Breast epithelium (tissue), 4 donors: ENCODE results near the gene SMARCA2. TPM values are rescaled to one million over a fixed set of nuclear protein-coding genes. Genes with fewer than 3 reads are reported as not detected.

Experiments
- DNase-seq, 2 donors: peaks; one replicate each; pipeline ENCODE4 v3.0.0-alpha.2; 2019; ENCODE audit warnings: low spot score in 2 of 2
- H3K27ac ChIP-seq, 2 donors: fragments of 200-600 bp; sonication (generic) in 1 of 2; one replicate each; pipeline ENCODE4 v1.5.1; 2016 to 2019; ENCODE audit warnings: mild to moderate bottlenecking in 1 of 2
- H3K27me3 ChIP-seq, 2 donors: fragments of 200-600 bp; sonication (generic) in 1 of 2; one replicate each; pipeline versions ENCODE4 v1.5.1 to v1.6.0; 2017 to 2019; ENCODE audit warnings: control low read depth in 1 of 2, mild to moderate bottlenecking in 1 of 2
- H3K36me3 ChIP-seq: fragments of 200-600 bp; one replicate; pipeline ENCODE4 v1.5.1; 2019
- H3K4me1 ChIP-seq, 2 donors: fragments of 200-600 bp; sonication (generic); one replicate each; pipeline ENCODE4 v1.5.1; 2016 to 2019; ENCODE audit warnings: control low read depth in 1 of 2
- H3K4me3 ChIP-seq, 3 donors: fragments of 200-600 bp; sonication (generic); 1 replicate in 2 of 3; 2 replicates in 1 of 3; pipeline ENCODE4 v1.5.1; 2016 to 2019; ENCODE audit warnings: mild to moderate bottlenecking in 3 of 3, moderate library complexity in 2 of 3
- H3K9me3 ChIP-seq, 2 donors: fragments of 200-600 bp; sonication (generic) in 1 of 2; one replicate each; pipeline ENCODE4 v1.5.1; 2016 to 2019; ENCODE audit warnings: control low read depth in 1 of 2
- POLR2A ChIP-seq: fragments of 450-650 bp; IDR thresholded peaks from one replicate; pipeline ENCODE4 v1.6.1; 2016; ENCODE audit warnings: antibody characterized with exemption, mild to moderate bottlenecking, moderate library complexity
- POLR2AphosphoS5 ChIP-seq, 3 donors: sonication (generic); formaldehyde crosslinking; IDR thresholded peaks; one replicate each; pipeline ENCODE4 v1.6.1; 2017; ENCODE audit warnings: antibody characterized with exemption in 3 of 3
- intact Hi-C: fragments of 100-400 bp; cut with DNase I; formaldehyde crosslinking; loops from one replicate; pipeline ENCODE4 v1.15.1; 2023; ENCODE audit warnings: low total_unique reads
- total RNA-seq, 3 donors: library from RNA; depleted of rRNA; stranded (reverse); fragments of >200 nt; gene quantifications; one replicate each; pipeline ENCODE4 v1.1.0, GENCODE V29; 2016
- TF ChIP-seq, protein P1 (sequence below), 3 donors: fragments of 450-650 bp; IDR thresholded peaks; one replicate each; pipeline ENCODE4 v1.5.1; 2016 to 2017; ENCODE audit warnings: antibody characterized with exemption in 3 of 3, mild to moderate bottlenecking in 3 of 3, moderate library complexity in 3 of 3

The SMARCA2 gene
- total RNA-seq, 3 donors from 2014 or later = 140 to 191 (median 142) TPM

DNA sequence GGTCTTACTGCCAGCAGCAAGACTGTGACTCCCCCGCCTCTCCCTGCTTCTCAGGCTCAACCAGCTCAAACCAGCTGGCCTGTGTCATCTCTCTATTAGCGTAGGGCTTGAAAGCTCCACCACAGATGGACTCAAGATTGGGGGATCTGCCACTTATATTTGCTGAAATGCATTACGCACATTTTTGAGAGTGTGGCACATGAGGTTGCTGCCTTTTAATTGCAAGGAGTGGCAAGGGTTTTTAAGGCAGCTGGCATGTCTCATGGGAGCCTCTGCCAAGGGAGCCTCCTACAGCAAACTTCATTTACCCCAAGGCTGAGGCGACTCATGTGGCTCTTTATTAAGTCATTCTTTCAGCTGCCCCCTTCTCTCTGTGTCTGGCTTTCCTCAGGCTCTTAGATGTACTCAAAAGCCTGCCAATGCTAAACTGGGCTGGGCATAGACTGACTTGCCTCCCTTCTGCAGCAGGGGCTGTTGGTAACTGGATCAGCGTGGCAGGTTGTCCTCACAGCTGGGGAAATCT lies 219.3 kb downstream of the SMARCA2 start:
- Histone ChIP-seq H3K4me1 (no peaks in the 10 kb centered on the region), H3K36me3 (no peaks in the 10 kb centered on the region), H3K4me3 (no peak overlapping the region), H3K27ac (no peak overlapping the region), H3K27me3 (no peaks in the 10 kb centered on the region), H3K9me3 (no peaks in the 10 kb centered on the region)
- intact Hi-C loops = no loop called here
- no peak for DNase-seq
- TF ChIP-seq, protein P1, sequence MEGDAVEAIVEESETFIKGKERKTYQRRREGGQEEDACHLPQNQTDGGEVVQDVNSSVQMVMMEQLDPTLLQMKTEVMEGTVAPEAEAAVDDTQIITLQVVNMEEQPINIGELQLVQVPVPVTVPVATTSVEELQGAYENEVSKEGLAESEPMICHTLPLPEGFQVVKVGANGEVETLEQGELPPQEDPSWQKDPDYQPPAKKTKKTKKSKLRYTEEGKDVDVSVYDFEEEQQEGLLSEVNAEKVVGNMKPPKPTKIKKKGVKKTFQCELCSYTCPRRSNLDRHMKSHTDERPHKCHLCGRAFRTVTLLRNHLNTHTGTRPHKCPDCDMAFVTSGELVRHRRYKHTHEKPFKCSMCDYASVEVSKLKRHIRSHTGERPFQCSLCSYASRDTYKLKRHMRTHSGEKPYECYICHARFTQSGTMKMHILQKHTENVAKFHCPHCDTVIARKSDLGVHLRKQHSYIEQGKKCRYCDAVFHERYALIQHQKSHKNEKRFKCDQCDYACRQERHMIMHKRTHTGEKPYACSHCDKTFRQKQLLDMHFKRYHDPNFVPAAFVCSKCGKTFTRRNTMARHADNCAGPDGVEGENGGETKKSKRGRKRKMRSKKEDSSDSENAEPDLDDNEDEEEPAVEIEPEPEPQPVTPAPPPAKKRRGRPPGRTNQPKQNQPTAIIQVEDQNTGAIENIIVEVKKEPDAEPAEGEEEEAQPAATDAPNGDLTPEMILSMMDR (IDR thresholded peaks at IDR 0.05) = no peak
- TF ChIP-seq POLR2AphosphoS5 (IDR thresholded peaks at IDR 0.05) (no peak), POLR2A (no peak)

DNA sequence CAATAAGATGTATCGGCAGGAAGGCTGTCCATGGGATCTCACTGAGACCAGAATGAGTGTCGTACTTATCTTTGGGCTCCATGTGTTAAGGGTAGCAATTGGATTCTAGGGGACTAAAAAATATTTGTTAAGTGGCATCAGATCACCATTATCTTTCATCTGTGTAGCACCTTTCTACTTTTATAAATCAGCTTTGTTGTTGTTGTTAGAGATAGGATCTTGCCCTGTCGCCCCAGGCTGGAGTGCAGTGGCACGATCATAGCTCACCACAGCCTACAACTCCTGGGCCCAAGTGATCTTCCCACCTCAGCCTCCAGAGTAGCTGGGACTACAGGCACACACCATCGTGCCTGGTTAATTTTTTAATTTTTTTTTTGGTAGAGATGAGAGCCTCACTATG lies 220.5 kb downstream of the SMARCA2 start:
- H3K4me3 ChIP-seq = no peak overlapping the region
- H3K27ac ChIP-seq = no peak overlapping the region
- no peaks in the 10 kb centered on the region for H3K27me3 ChIP-seq
- intact Hi-C loops = no loop called here
- no peaks in the 10 kb centered on the region for H3K4me1 ChIP-seq
- TF ChIP-seq POLR2AphosphoS5 (IDR thresholded peaks at IDR 0.05) (no peak), POLR2A (no peak)
- TF ChIP-seq, protein P1 (IDR thresholded peaks at IDR 0.05) = no peak
- no peak for DNase-seq
- H3K36me3 ChIP-seq = no peaks in the 10 kb centered on the region
- no peaks in the 10 kb centered on the region for H3K9me3 ChIP-seq

DNA sequence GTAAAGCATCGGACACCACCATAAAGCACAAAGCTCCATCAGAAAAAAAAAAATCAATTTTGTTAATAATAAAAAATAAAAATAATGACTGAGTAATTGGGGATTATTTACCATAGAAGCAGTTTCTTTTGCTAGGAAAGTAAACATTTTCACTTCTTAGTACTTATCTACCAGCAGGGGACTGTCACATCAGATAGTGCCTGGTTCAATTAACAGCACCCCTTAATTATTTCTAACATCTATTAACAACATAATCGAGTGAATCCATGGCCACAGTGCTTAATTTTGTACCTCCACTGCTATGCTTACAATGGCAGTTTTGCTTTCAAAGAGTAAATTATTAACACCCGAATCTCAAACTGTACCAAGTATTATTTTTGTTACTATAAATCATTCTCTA lies 221.7 kb downstream of the SMARCA2 start:
- no peaks in the 10 kb centered on the region for H3K27me3 ChIP-seq
- no peak for DNase-seq
- no peaks in the 10 kb centered on the region for H3K36me3 ChIP-seq
- no peaks in the 10 kb centered on the region for H3K9me3 ChIP-seq
- H3K4me1 ChIP-seq = peaks cover 0 to 4% of the 10 kb centered on the region in 2 donors
- intact Hi-C loops = no loop called here
- TF ChIP-seq POLR2AphosphoS5 (IDR thresholded peaks at IDR 0.05) = no peak
- TF ChIP-seq, protein P1 (IDR thresholded peaks at IDR 0.05) = no peak
- no peak for TF ChIP-seq POLR2A
- H3K27ac ChIP-seq = no peak overlapping the region
- no peak overlapping the region for H3K4me3 ChIP-seq

DNA sequence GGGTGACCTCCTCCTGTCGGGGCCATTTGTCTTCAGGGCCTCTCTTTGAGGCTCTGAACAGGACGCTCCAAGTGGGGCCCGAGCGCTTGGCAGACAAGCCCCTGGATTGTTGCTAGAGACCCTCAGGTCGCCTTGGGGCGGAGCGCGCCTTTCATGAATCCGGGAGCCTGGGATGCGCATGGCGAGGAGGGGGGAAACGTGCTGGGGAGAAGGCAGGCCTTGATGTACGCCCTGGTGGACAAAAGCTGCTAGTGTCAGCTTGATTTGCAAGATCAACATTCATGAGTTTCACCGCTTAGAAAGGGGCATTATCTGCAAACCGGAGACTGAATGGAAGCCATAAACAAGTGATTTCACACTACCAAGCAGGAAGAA lies 226.3 kb downstream of the SMARCA2 start:
- H3K27me3 ChIP-seq = no peaks in the 10 kb centered on the region
- TF ChIP-seq POLR2A = no peak
- TF ChIP-seq POLR2AphosphoS5 (IDR thresholded peaks at IDR 0.05) = no peak
- TF ChIP-seq, protein P1 (IDR thresholded peaks at IDR 0.05) = peak in 2 of 3 donors; percentile 29 to 43
- no peak for DNase-seq
- peak overlapping the region; percentile 37 to 64 (median 50) for H3K4me3 ChIP-seq
- peak overlapping the region; percentile 27 to 70 for H3K27ac ChIP-seq
- intact Hi-C loops = no loop called here
- no peaks in the 10 kb centered on the region for H3K36me3 ChIP-seq
- peaks cover 0 to 4% of the 10 kb centered on the region in 2 donors for H3K4me1 ChIP-seq
- no peaks in the 10 kb centered on the region for H3K9me3 ChIP-seq

DNA sequence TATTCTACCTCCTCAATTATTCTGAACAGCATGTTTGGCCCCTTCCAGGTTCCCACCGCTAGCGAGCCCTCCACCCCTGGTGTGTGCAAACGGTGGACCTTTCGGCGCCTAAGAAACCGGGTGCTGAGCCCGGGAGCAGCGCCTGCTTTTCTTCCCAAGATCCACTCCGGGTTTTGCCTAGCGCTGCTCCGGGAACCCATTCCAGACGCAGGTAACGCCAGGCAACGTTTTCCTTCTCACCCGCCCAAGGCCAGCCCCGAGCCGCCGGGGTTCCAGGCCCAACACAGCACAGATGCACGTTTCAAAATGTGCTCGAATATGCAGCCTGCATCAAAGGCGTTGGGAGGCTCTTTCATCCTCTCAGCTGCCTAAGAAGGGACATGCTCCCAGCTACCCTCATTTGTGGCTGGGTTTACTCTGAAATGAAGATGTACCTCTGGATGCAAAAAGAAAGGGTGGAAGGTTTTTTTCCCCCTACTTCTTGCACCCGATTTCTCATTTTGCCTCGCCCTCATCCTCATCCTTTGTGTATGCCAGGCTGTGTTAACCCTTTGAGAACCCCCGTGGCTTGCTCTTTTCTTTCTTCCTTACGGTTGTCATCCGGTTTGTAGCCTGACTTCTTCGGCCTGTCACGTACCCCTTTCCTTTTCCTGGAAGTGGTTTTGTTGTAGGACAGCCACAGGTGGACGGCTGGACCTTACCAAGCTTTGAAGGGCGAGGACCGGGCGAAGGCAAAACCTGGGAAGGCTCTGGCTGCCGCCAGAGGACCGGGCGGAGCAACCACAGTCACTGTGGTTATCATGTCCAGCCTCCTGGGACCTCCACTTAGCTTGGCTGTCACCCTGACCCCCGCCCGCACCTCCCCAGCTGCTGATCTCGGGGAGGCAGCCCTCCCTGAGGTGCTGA lies 226.9 kb downstream of the SMARCA2 start:
- Histone ChIP-seq H3K27ac (peak overlapping the region; percentile 27 to 70), H3K4me1 (peaks cover 0 to 4% of the 10 kb centered on the region in 2 donors), H3K36me3 (no peaks in the 10 kb centered on the region), H3K9me3 (no peaks in the 10 kb centered on the region), H3K4me3 (peak overlapping the region; percentile 37 to 64 (median 50)), H3K27me3 (no peaks in the 10 kb centered on the region)
- TF ChIP-seq POLR2AphosphoS5 (IDR thresholded peaks at IDR 0.05) = peak in 2 of 3 donors; percentile 32 to 41
- TF ChIP-seq, protein P1 (IDR thresholded peaks at IDR 0.05) = no peak
- peak; percentile 66 to 85 for DNase-seq
- intact Hi-C loops = no loop called here
